Activated CD4-positive, CD25-positive, alpha-beta regulatory T cell treated with anti-CD3 and anti-CD28 coated beads, Interleukin-2, amount 50 U/mL, for 24 hours (primary cell): ENCODE measurements around the gene SOD1.
"Not testable (repeated sequence)": the region's sequence is repeated elsewhere in the genome, so short reads cannot be mapped to it uniquely, and the experiment has no call there.

Experiments used
- ATAC-seq, 2 donors: fragments of 150-1000 bp; cut with Tn5 transposase; one replicate each; pipeline ENCODE4 v1.10.0; 2021; ENCODE audit warnings: mild to moderate bottlenecking in 1 of 2, moderate library complexity in 1 of 2

Gene SOD1

DNA sequence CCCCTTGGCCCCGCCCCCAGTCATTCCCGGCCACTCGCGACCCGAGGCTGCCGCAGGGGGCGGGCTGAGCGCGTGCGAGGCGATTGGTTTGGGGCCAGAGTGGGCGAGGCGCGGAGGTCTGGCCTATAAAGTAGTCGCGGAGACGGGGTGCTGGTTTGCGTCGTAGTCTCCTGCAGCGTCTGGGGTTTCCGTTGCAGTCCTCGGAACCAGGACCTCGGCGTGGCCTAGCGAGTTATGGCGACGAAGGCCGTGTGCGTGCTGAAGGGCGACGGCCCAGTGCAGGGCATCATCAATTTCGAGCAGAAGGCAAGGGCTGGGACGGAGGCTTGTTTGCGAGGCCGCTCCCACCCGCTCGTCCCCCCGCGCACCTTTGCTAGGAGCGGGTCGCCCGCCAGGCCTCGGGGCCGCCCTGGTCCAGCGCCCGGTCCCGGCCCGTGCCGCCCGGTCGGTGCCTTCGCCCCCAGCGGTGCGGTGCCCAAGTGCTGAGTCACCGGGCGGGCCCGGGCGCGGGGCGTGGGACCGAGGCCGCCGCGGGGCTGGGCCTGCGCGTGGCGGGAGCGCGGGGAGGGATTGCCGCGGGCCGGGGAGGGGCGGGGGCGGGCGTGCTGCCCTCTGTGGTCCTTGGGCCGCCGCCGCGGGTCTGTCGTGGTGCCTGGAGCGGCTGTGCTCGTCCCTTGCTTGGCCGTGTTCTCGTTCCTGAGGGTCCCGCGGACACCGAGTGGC lies at the start of gene SOD1:
Gene SOD1, plus strand, starts transcription at position 158 of the 723 bp plus-strand sequence. Its CDS starts 77 bp downstream, at position 235.
- ATAC-seq = peak; percentile 90 to 93

DNA sequence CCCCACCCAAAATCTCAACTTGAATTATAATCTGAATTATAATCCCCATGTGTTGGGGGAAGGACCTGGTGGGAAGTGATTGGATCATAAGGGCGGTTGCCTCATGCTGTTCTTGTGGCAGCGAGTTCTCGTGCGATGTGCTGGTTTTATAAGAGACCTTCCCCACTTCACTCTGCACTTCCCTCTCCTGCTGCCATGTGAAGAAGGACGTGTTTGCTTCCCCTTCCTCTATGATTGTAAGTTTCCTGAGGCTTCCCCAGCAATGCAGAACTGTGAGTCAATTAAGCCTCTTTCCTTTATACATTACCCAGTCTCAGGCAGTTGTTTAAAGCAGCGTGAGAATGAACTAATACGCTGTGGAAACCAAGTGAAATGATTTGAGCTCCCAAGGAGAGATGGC lies 48.0 kb upstream of the SOD1 start:
- ATAC-seq = no peak

- no peak for ATAC-seq
These were observed 46.4 kb upstream of the SOD1 start for GRCh38 chr21:31612894-31613785.

- ATAC-seq = no peak
These were observed 44.8 kb upstream of the SOD1 start for GRCh38 chr21:31614705-31615104.

- ATAC-seq = no peak
These were observed 43.3 kb upstream of the SOD1 start for GRCh38 chr21:31616216-31616615.

GRCh38 chr21:31618696-31619430 lies 40.6 kb upstream of the SOD1 start:
- ATAC-seq = peak in 1 of 2 donors; percentile 27

DNA sequence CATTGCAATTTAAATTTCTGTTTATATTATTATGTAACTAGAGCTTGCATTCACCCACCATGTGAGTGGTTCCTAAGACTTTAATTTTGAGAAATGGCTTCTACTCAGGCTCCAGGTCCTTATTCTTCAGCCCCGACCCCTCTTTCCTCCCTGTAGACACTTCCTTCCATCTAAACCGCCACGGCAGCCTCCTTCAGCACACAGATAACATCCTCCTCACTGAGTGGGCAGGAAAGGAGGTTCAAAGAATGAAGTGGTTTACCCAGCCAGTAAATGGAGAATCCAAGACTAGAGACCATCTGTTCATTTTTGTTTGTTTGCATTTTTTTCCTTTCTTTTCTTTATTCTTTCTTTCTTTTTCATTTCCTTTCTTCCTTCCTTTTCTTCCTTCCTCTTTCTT lies 37.1 kb upstream of the SOD1 start:
- ATAC-seq = no peak

DNA sequence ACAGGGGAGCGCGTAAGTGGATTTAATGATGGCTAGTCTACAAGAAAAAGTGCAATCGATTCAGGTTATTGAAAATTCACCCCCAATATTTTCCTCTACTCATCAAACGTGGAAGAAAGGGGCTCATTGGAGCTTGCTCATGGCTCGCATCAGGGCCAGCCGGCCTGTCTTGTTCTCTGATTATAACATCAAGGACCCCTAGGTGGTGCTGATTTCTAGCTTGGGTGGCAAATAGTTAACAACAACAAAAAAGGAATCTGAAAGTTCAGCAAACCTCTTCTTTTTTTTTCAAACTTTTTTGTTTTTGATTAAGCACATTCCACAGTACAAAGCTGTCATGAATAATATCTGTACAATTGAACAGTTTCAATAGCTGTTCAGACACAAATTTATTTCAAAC lies 35.8 kb upstream of the SOD1 start:
- ATAC-seq = no peak

DNA sequence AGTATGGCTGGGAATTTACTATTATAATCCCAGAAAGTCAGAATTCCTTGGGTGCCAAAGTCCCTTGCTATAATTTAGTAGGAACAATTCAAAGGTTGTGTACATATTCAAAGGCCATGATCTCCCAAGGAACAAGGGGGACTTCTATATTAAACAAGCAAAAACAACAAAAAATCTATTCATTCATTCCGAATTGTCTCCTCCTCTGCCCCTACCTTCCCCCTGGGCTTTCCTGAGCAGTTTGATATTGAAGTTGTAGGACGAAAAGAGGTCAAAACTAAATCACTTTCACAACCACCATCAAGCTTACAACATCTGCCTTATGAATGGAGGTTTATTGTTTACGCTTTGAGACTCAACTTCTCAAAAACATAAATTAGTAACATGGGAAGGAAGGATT lies 35.3 kb upstream of the SOD1 start:
- ATAC-seq = no peak

DNA sequence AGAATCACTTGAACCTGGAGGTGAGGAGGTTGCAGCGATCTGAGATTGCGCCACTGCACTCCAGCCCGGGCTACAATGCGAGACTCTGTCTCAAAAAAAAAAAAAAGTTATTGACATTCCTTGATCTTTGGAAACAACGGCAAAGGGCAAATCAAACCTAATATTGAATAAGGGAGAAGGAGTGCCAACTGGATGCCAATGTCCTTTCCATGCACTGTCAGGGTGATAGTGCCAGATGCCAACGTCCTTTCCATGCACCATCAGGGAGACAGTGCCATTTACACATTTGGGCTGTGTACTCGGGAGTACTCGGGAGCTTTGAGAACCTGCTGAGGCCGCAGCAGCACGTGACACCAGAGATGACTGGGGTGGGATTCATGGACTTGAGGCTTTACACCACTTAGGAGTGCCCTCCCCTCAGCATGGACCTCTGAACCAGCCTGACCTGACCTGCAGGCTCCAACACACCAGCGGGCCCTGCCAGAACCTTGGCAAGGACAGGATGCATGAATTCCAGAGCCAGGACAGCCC lies 34.5 kb upstream of the SOD1 start:
- ATAC-seq = no peak

- ATAC-seq = no peak
These were observed 29.4 kb upstream of the SOD1 start for GRCh38 chr21:31629972-31630711.

GRCh38 chr21:31631881-31632280 lies 27.6 kb upstream of the SOD1 start:
- ATAC-seq = not testable (repeated sequence)

DNA sequence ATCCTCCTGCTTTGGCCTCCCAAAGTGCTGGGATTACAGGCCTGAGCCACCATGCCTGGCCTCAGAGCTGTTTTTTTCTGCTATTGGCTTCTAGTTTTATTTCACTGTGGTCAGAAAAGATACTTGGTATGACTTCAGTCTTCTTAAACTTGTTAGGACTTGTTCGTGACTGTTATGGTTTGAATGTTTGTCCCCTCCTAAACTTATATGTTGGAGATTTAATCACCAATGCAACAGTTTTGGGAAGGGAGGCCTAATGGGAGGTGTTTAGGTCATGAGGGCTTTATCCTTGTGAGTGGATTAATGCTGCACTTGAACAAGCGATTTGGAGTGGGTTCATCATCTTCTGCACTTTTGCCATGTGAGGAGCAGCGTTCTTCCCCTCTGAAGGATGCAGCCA lies 24.5 kb upstream of the SOD1 start:
- no peak for ATAC-seq

DNA sequence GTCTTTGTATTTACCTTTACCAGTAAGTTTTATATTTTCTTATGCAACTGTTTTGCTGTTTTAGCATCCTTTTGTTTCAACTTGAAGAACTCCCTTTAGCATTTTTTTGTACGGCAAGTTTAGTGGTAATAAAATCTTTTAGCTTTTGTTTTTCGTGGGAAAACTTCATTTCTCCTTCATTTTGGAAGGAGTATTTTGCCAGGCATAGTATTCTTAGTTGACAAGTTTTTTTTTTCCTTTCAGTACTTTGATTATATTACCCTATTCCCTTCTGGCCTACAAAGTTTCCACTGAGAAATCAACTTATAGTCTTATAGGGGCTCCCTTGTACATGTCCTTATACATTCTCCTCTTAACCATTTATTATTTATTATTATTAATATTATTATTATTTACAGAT lies 22.6 kb upstream of the SOD1 start:
- ATAC-seq = no peak

- ATAC-seq = no peak
These were observed 18.0 kb upstream of the SOD1 start for GRCh38 chr21:31641416-31641922.

- ATAC-seq = no peak
These were observed 14.8 kb upstream of the SOD1 start for GRCh38 chr21:31644643-31645042.

DNA sequence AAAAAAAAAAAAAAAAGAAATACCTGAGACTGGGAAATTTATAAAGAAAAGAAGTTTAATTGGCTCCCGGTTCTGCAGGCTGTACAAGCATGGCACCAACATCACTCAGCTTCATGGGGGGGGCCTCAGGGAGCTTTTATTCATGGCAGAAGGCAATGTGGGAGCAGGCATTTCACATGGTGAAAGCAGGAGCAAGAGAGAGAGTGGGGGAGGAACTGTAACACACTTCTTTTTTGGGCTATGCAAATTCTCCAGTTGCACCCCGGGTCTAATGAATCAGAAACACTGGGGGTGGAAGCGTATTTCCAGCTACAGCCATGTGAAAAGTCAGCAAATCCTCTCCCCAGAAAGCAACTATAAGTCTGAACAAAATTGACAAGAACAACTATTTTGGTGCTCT lies 11.8 kb upstream of the SOD1 start:
- ATAC-seq = no peak

- ATAC-seq = no peak
These were observed 8.6 kb upstream of the SOD1 start for GRCh38 chr21:31650930-31651329.

DNA sequence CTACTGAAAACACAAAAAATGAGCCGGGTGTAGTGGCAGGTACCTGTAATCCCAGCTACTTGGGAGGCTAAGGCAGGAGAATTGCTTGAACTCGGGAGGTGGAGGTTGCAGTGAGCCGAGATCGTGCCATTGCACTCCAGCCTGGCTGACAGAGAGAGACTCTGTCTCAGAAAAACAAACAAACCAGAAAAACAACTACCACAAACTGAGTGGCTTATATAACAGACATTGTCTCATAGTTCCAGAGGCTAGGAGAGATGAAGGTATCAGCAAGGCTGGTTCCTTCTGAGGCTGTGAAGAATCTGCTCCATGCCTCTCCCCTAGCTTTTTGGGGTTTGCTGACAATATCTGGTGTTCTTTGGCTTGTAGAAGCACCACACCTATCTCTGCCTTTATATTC lies 8.0 kb upstream of the SOD1 start:
- not testable (repeated sequence) for ATAC-seq

GRCh38 chr21:31654340-31654739 lies 5.2 kb upstream of the SOD1 start:
- no peak for ATAC-seq

- ATAC-seq = not testable (repeated sequence)
These were observed 4.5 kb upstream of the SOD1 start for GRCh38 chr21:31654821-31655580.
